Tibial nerve (tissue), 4 donors: Measurements from ENCODE around the gene C6orf89. TPM values are rescaled to one million over a fixed set of nuclear protein-coding genes. Genes with fewer than 3 reads are reported as not detected.

Experiments used
- DNase-seq, 2 donors: peaks; one replicate each; pipeline ENCODE4 v3.0.0-alpha.2; 2019; ENCODE audit warnings: low spot score in 2 of 2
- H3K27ac ChIP-seq, 4 donors: fragments of 200-600 bp; sonication (generic) in 3 of 4; one replicate each; pipeline ENCODE4 v1.5.1; 2017 to 2019; ENCODE audit warnings: mild to moderate bottlenecking in 1 of 4
- H3K27me3 ChIP-seq, 2 donors: fragments of 200-600 bp; sonication (generic) in 1 of 2; one replicate each; pipeline versions ENCODE4 v1.5.1 to v1.6.0; 2017 to 2019
- H3K36me3 ChIP-seq, 3 donors: fragments of 200-600 bp; sonication (generic); one replicate each; pipeline ENCODE4 v1.5.1; 2018 to 2019
- H3K4me1 ChIP-seq, 4 donors: fragments of 200-600 bp; sonication (generic) in 3 of 4; one replicate each; pipeline ENCODE4 v1.5.1; 2017 to 2019
- H3K4me3 ChIP-seq, 4 donors: fragments of 200-600 bp; sonication (generic) in 3 of 4; one replicate each; pipeline ENCODE4 v1.5.1; 2017 to 2019; ENCODE audit warnings: mild to moderate bottlenecking in 1 of 4, moderate library complexity in 1 of 4
- H3K9me3 ChIP-seq, 4 donors: fragments of 200-600 bp; sonication (generic) in 3 of 4; one replicate each; pipeline ENCODE4 v1.5.1; 2017 to 2019
- EP300 ChIP-seq, 2 donors: sonication (generic); formaldehyde crosslinking; IDR thresholded peaks; one replicate each; pipeline ENCODE4 v1.6.1; 2017; ENCODE audit warnings: antibody characterized with exemption in 2 of 2, mild to moderate bottlenecking in 1 of 2
- POLR2A ChIP-seq, 2 donors: fragments of 450-650 bp; IDR thresholded peaks; one replicate each; pipeline ENCODE4 v1.6.1; 2017; ENCODE audit warnings: antibody characterized with exemption in 2 of 2, mild to moderate bottlenecking in 2 of 2, moderate library complexity in 2 of 2
- WGBS, 2 donors: methylation state at CpG; one replicate each; pipeline ENCODE4 v1.1.5; 2018; 5-methylcytosine and 5-hydroxymethylcytosine counted together
- total RNA-seq, 4 donors: library from RNA; depleted of rRNA; stranded (reverse); fragments of >200 nt; gene quantifications; one replicate each; pipeline ENCODE4 v1.1.0, GENCODE V29; 2016
- TF ChIP-seq, protein P1 (sequence below), 5 experiments: fragments of 200-600 bp in 3 of 5; fragments of 450-650 bp in 2 of 5; sonication (generic) in 3 of 5; IDR thresholded peaks; one replicate each; pipeline ENCODE4 v1.5.1; 2016 to 2019; ENCODE audit warnings: antibody characterized with exemption in 5 of 5, mild to moderate bottlenecking in 3 of 5, moderate library complexity in 2 of 5

The C6orf89 gene, protein sequence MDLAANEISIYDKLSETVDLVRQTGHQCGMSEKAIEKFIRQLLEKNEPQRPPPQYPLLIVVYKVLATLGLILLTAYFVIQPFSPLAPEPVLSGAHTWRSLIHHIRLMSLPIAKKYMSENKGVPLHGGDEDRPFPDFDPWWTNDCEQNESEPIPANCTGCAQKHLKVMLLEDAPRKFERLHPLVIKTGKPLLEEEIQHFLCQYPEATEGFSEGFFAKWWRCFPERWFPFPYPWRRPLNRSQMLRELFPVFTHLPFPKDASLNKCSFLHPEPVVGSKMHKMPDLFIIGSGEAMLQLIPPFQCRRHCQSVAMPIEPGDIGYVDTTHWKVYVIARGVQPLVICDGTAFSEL
- total RNA-seq: 10 to 100 TPM; 41.1 to 57.9 (median 52.3) TPM

DNA sequence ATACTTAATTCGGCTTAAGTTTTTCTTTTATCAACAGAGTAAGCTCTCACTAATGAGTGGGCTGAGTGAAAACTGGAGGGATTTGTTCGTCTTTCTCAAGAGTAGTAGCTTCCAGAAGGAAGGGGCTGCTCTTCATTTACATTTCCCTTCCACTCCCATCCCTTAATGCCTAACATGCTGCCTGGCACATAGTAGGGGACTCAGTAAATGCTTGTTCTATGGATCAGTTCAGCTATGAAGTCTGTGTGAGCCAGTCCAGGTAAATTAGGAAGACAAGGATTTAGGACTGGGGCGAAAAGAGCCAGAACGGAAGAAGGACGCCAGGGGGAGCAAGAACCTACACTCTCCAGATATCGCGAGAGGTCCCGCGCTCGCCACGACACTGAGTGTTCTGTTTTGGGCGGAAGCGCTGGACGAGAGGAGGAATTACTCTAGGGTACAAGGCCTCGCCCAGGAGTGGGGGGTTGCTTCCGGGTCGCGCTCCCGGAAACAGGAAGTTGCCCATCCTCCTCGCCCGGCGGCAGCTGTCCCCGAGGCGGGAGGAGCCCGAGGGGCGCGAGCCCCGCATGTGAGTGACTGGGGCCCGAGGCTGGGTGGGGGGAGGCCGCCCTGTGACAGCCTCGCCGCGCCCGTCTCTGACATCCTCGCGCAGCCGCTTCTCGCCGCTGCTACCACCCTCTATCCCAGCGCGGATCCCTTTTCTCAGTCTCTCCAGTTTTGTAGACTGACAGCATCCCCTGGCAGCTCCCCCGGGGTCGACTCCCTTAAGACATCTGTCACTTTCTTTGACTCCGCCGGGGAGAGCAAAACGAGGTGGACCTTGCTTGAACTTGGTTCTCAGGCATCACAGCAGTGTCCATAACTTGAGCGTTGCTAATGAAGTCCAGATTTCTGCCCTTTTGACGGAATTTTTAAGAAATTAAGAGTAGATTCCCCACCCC, at the start of gene C6orf89:
TSS of gene C6orf89 (plus strand) at position 492 of the 941 bp plus-strand sequence. CDS start 13,493 bp downstream, outside the sequence.
- no peaks in the 10 kb centered on the region for H3K9me3 ChIP-seq
- 3 to 4% methylated on average over 30 to 43 of the region's 48 CpGs for WGBS, 2 donors
- peak within 1 kb of the TSS; percentile 81 to 90 (median 85) for H3K27ac ChIP-seq
- DNase-seq: peak; percentile 98
- peak within 1 kb of the TSS; percentile 72 to 89 (median 87) for H3K4me3 ChIP-seq
- peaks cover 0 to 37% (median 15%) of the 10 kb centered on the region in 4 donors for H3K4me1 ChIP-seq
- no peaks in the 10 kb centered on the region for H3K27me3 ChIP-seq
- no peaks in the 10 kb centered on the region for H3K36me3 ChIP-seq
- TF ChIP-seq, protein P1, sequence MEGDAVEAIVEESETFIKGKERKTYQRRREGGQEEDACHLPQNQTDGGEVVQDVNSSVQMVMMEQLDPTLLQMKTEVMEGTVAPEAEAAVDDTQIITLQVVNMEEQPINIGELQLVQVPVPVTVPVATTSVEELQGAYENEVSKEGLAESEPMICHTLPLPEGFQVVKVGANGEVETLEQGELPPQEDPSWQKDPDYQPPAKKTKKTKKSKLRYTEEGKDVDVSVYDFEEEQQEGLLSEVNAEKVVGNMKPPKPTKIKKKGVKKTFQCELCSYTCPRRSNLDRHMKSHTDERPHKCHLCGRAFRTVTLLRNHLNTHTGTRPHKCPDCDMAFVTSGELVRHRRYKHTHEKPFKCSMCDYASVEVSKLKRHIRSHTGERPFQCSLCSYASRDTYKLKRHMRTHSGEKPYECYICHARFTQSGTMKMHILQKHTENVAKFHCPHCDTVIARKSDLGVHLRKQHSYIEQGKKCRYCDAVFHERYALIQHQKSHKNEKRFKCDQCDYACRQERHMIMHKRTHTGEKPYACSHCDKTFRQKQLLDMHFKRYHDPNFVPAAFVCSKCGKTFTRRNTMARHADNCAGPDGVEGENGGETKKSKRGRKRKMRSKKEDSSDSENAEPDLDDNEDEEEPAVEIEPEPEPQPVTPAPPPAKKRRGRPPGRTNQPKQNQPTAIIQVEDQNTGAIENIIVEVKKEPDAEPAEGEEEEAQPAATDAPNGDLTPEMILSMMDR (IDR thresholded peaks at IDR 0.05): peak; percentile 82 to 98 (median 92)
- peak; percentile 88 to 97 for TF ChIP-seq EP300 (IDR thresholded peaks at IDR 0.05)
- TF ChIP-seq POLR2A (IDR thresholded peaks at IDR 0.05): peak; percentile 61 to 78

DNA sequence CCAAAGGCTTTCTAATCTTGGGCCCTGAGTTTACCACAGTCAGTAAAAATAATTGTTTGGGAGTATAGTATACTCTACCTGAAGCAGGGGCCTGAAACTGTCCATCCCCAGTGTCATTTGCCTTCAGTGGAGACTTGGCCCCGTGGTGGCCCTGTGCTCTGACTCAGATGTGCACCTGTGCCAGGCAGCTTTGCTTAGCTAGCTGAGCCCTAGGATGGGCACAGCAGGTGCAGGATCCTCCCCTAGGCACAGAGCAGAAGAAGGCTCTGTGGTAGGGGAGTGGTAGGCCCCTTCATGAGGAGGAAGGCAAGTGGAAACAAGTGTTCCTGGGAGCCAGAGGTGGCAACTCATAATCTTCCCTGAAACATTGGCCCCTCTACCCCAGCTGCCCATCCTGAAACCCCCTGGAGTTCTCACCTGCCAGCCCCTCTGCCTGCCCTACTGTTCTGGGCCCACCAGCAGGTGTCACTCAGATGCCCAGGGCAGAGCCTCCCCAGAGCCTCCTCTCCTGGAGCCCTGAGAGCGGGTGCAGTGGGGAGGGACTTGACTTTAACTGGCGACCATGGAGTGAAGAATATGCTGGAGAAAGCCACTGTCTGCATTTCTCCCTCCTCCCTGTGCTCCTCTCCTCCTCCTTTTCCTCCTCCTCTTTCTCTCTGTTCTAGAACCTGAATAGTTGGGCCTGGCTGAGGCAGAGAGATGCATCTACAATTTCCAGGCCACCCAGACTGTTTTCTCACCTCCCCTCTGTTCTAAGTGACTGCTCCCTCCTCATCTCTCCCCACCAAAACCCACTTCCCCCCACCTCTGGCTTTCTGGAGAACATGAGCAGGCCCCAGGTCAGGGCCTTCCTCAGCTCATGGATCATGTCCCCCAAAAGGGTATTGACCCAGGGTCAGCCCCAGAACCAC, 49.4 kb upstream of the C6orf89 start:
- DNase-seq: no peak
- Histone ChIP-seq H3K4me1 (peaks cover 0 to 24% (median 20%) of the 10 kb centered on the region in 4 donors), H3K9me3 (no peaks in the 10 kb centered on the region), H3K4me3 (no peak overlapping the region), H3K27ac (no peak overlapping the region), H3K27me3 (peaks cover 0 to 26% of the 10 kb centered on the region in 2 donors), H3K36me3 (no peaks in the 10 kb centered on the region)
- WGBS, 2 donors: 65 to 88% methylated on average over 2 to 3 of the region's 3 CpGs
- TF ChIP-seq POLR2A (IDR thresholded peaks at IDR 0.05): no peak

DNA sequence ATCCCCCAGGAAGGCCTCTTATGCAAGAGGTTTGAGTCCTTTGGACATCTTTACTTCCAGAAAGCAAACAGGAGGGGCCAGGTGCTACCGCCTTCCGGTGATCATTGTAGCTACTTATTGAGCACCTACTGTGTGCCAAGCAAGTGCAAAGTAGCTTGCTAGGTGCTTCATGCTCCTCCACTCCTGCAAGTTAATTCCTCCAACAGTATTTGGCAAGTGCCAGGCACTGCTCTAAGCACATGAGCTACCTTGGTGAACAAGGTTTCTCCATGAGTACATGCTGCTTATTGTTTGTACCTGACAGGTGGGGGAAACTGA, 48.8 kb upstream of the C6orf89 start:
- WGBS, 2 donors: 94 to 100% methylated on average over 2 of the region's 2 CpGs
- TF ChIP-seq POLR2A (IDR thresholded peaks at IDR 0.05): no peak
- TF ChIP-seq, protein P1 (IDR thresholded peaks at IDR 0.05): no peak
- TF ChIP-seq EP300 (IDR thresholded peaks at IDR 0.05): no peak
- peaks cover 0 to 26% of the 10 kb centered on the region in 2 donors for H3K27me3 ChIP-seq
- no peak overlapping the region for H3K4me3 ChIP-seq
- no peak for DNase-seq
- no peaks in the 10 kb centered on the region for H3K36me3 ChIP-seq
- no peaks in the 10 kb centered on the region for H3K9me3 ChIP-seq
- H3K27ac ChIP-seq: no peak overlapping the region
- peaks cover 0 to 24% (median 20%) of the 10 kb centered on the region in 4 donors for H3K4me1 ChIP-seq

DNA sequence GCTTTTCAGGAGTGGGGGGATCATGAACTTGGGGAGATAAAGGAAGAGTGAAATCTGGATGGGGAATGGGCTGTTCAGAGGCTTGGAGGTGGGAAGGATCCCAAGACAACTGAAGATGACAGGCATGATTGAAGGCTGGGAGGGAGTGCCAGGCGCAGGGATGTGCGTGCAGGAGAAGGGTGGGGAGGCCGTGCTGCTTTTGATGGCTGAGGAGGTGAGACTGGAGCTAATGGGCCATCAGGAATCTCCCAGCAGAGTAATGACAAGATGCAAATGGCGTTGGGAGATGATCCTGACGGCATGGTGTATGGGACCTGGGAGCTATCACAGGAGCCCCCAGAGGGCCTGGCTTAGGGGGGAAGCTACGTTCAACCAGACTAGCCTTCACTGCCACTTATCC, 48.1 kb upstream of the C6orf89 start:
- Histone ChIP-seq H3K4me1 (peaks cover 0 to 24% (median 20%) of the 10 kb centered on the region in 4 donors), H3K27me3 (peaks cover 0 to 26% of the 10 kb centered on the region in 2 donors)
- WGBS, 2 donors: 92 to 94% methylated on average over 6 of the region's 6 CpGs

More for the DNA sequence above, 48.1 kb upstream of the C6orf89 start:
- no peaks in the 10 kb centered on the region for H3K36me3 ChIP-seq
- no peak overlapping the region for H3K4me3 ChIP-seq
- no peaks in the 10 kb centered on the region for H3K9me3 ChIP-seq
- DNase-seq: no peak
- no peak for TF ChIP-seq POLR2A (IDR thresholded peaks at IDR 0.05)
- no peak for TF ChIP-seq EP300 (IDR thresholded peaks at IDR 0.05)
- TF ChIP-seq, protein P1 (IDR thresholded peaks at IDR 0.05): no peak
- H3K27ac ChIP-seq: no peak overlapping the region
